Lower leg skin (tissue), 3 donors: ENCODE data around the gene ABCC12.

ENCODE experiments used
- POLR2A ChIP-seq, 2 donors: fragments of 450-650 bp; IDR thresholded peaks; one replicate each; pipeline ENCODE4 v1.6.1; 2016 to 2017; ENCODE audit warnings: antibody characterized with exemption in 2 of 2, mild to moderate bottlenecking in 1 of 2, moderate library complexity in 1 of 2
- TF ChIP-seq, protein P1 (sequence below), 3 donors: fragments of 450-650 bp; IDR thresholded peaks; one replicate each; pipeline ENCODE4 v1.5.1; 2016; ENCODE audit warnings: antibody characterized with exemption in 3 of 3, mild to moderate bottlenecking in 3 of 3, moderate library complexity in 2 of 3

DNA sequence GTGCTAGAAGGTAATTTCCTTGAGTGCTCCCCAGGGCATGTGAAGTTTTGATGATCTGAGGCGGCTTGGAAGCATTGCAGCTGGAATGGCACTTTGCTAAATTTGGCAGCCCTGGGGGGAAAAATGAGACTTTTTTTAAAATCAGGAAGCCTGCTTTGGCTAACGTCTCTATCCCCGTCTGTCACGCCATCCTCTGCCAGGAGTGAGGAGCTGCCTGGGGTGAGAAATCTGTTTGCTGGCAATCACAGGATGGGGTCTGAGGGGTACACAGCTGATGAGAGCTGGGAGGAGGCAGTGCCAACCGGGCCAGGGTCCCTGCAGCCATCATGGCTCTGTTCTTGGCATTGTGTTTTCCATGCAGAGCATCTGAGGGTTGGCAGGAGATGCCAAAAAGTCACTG lies 2.0 kb downstream of the ABCC12 start:
- TF ChIP-seq, protein P1, sequence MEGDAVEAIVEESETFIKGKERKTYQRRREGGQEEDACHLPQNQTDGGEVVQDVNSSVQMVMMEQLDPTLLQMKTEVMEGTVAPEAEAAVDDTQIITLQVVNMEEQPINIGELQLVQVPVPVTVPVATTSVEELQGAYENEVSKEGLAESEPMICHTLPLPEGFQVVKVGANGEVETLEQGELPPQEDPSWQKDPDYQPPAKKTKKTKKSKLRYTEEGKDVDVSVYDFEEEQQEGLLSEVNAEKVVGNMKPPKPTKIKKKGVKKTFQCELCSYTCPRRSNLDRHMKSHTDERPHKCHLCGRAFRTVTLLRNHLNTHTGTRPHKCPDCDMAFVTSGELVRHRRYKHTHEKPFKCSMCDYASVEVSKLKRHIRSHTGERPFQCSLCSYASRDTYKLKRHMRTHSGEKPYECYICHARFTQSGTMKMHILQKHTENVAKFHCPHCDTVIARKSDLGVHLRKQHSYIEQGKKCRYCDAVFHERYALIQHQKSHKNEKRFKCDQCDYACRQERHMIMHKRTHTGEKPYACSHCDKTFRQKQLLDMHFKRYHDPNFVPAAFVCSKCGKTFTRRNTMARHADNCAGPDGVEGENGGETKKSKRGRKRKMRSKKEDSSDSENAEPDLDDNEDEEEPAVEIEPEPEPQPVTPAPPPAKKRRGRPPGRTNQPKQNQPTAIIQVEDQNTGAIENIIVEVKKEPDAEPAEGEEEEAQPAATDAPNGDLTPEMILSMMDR (IDR thresholded peaks at IDR 0.05), result no peak
- TF ChIP-seq POLR2A (IDR thresholded peaks at IDR 0.05), result no peak
